GM19043 (cell line): ENCODE results near the gene CALML6.
"Not testable (repeated sequence)": the region's sequence is repeated elsewhere in the genome, so short reads cannot be mapped to it uniquely, and the experiment has no call there.

Experiments used
- ATAC-seq: cut with Tn5 transposase; IDR thresholded peaks from one replicate; pipeline ENCODE4 v1.9.1; 2021; ENCODE audit warnings: low read depth; ENCODE audit not compliant: unreplicated experiment

CALML6 gene

GRCh38 chr1:1922956-1923833 is 8.1 kb downstream of the CALML6 start:
- ATAC-seq: no peak

- ATAC-seq: no peak
These were observed 9.3 kb downstream of the CALML6 start for GRCh38 chr1:1924386-1924785.

- ATAC-seq: no peak
These were observed 9.8 kb downstream of the CALML6 start for GRCh38 chr1:1924849-1925248.

GRCh38 chr1:1925437-1926345 is 10.6 kb downstream of the CALML6 start:
- ATAC-seq: no peak

GRCh38 chr1:1926346-1926811 is 11.3 kb downstream of the CALML6 start:
- ATAC-seq: no peak

- ATAC-seq: no peak
These were observed 12.0 kb downstream of the CALML6 start for GRCh38 chr1:1926886-1927660.

- ATAC-seq: no peak
These were observed 12.7 kb downstream of the CALML6 start for GRCh38 chr1:1927751-1928150.

- no peak for ATAC-seq
These were observed 13.4 kb downstream of the CALML6 start for GRCh38 chr1:1928231-1929101.

GRCh38 chr1:1929102-1929638 is 14.1 kb downstream of the CALML6 start:
- ATAC-seq: no peak

- ATAC-seq: no peak
These were observed 14.8 kb downstream of the CALML6 start for GRCh38 chr1:1929639-1930545.

GRCh38 chr1:1934848-1935247 is 19.8 kb downstream of the CALML6 start:
- ATAC-seq: not testable (repeated sequence)

- no peak for ATAC-seq
These were observed 22.0 kb downstream of the CALML6 start for GRCh38 chr1:1937061-1937460.

GRCh38 chr1:1937549-1938275 is 22.7 kb downstream of the CALML6 start:
- ATAC-seq: no peak

- no peak for ATAC-seq
These were observed 23.2 kb downstream of the CALML6 start for GRCh38 chr1:1938276-1938573.

- ATAC-seq: no peak
These were observed 23.7 kb downstream of the CALML6 start for GRCh38 chr1:1938613-1939295.

- ATAC-seq: no peak
These were observed 24.4 kb downstream of the CALML6 start for GRCh38 chr1:1939296-1940122.

- ATAC-seq: no peak
These were observed 25.0 kb downstream of the CALML6 start for GRCh38 chr1:1940123-1940425.
